GM12878 (cell line): ENCODE measurements around the gene KBTBD3. TPM values are rescaled to one million over a fixed set of nuclear protein-coding genes. Genes with fewer than 3 reads are reported as not detected.

ENCODE experiments used
- ATAC-seq: fragments of 200-7000 bp; cut with Tn5 transposase; 3 replicates; pipeline ENCODE4 v1.9.1; 2020; ENCODE audit warnings: mild to moderate bottlenecking, moderate library complexity
- BruUV-seq: library from RNA; stranded (reverse); fragments of 400-500 nt; replicated peaks from 2 replicates; lab custom pipeline; 2021; lab: Mats Ljungman, UMichigan
- CTCF ChIA-PET: fragments of 300-600 bp; sonication (Branson Sonifier 250); formaldehyde crosslinking; extraction: SDS; loops from one replicate; lab custom pipeline; 2021; ENCODE audit warnings: inconsistent platforms; lab: Yijun Ruan, JAX
- POLR2A ChIA-PET: fragments of 350-600 bp; formaldehyde crosslinking; extraction: SDS; loops from one replicate; lab custom pipeline; 2021; ENCODE audit warnings: inconsistent platforms; lab: Charles Lee
- RAD21 ChIA-PET: fragments of 300-600 bp; sonication (Branson Sonifier 250); formaldehyde crosslinking; loops from one replicate; lab custom pipeline; 2023; ENCODE audit warnings: antibody characterized with exemption; ENCODE audit not compliant: unreplicated experiment; lab: Charles Lee
- SMC1A ChIA-PET: fragments of 300-600 bp; sonication (Branson Sonifier 250); formaldehyde crosslinking; loops from one replicate; lab custom pipeline; 2023; ENCODE audit not compliant: unreplicated experiment, uncharacterized antibody; lab: Charles Lee
- DNase-seq: peaks from one replicate; pipeline ENCODE4 v3.0.0-alpha.2; 2011; ENCODE audit warnings: low read depth, low spot score
- FAIRE-seq: peaks from 3 replicates; lab custom pipeline; 2011; peaks lifted over from hg19 to GRCh38; lab: Jason Lieb, UNC
- H2AFZ ChIP-seq: 2 replicates; pipeline ENCODE4 v1.6.0; 2011; ENCODE audit warnings: low read depth, low read length, control low read depth; ENCODE audit not compliant: control insufficient read depth
- H3K27ac ChIP-seq: 2 replicates; pipeline ENCODE4 v1.5.1; 2011; ENCODE audit warnings: control low read depth; ENCODE audit not compliant: control insufficient read depth, insufficient read depth
- H3K27me3 ChIP-seq, 2 experiments: replicated peaks in 1 of 2; 2 replicates each; pipeline versions ENCODE4 v1.6.0 to v1.6.1; 2011; ENCODE audit warnings: low read length in 1 of 2; ENCODE audit not compliant: control insufficient read depth in 2 of 2, insufficient read depth in 2 of 2
- H3K36me3 ChIP-seq, 2 experiments: 2 replicates each; pipeline ENCODE4 v1.5.1; 2011; ENCODE audit warnings: low read length in 1 of 2; ENCODE audit not compliant: control insufficient read depth in 2 of 2, insufficient read depth in 2 of 2
- H3K4me1 ChIP-seq: 2 replicates; pipeline ENCODE4 v1.6.1; 2011; ENCODE audit warnings: mild to moderate bottlenecking, low read length, moderate library complexity, mixed read lengths; ENCODE audit not compliant: control insufficient read depth, insufficient read depth
- H3K4me2 ChIP-seq: 2 replicates; pipeline ENCODE4 v1.6.0; 2011; ENCODE audit warnings: control low read depth; ENCODE audit not compliant: control insufficient read depth, insufficient read depth
- H3K4me3 ChIP-seq: fragments of 200-600 bp; sonication (generic); 2 replicates; pipeline ENCODE4 v1.5.1; 2016
- H3K79me2 ChIP-seq: 2 replicates; pipeline ENCODE4 v1.6.0; 2011; ENCODE audit warnings: low read length; ENCODE audit not compliant: control insufficient read depth, insufficient read depth
- H3K9ac ChIP-seq: 2 replicates; pipeline ENCODE4 v1.8.0; 2011; ENCODE audit warnings: low read length, control low read depth, mixed read lengths; ENCODE audit not compliant: control insufficient read depth, insufficient read depth
- H3K9me3 ChIP-seq: replicated peaks from 3 replicates; pipeline ENCODE4 v1.5.1; 2011; ENCODE audit warnings: mild to moderate bottlenecking, low read length; ENCODE audit not compliant: control insufficient read depth, insufficient read depth
- H4K20me1 ChIP-seq: 2 replicates; pipeline ENCODE4 v1.6.0; 2011; ENCODE audit not compliant: control insufficient read depth, insufficient read depth
- LARP7 ChIP-seq: fragments of 450-650 bp; IDR thresholded peaks from 2 replicates; pipeline ENCODE4 v1.6.1; 2017; ENCODE audit warnings: mild to moderate bottlenecking
- SRF ChIP-seq, 2 experiments: IDR thresholded peaks; 2 replicates each; pipeline ENCODE4 v1.6.1; 2011; ENCODE audit warnings: low read depth in 2 of 2, low read length in 2 of 2, mild to moderate bottlenecking in 1 of 2, moderate library complexity in 1 of 2
- YBX1 ChIP-seq: fragments of 450-650 bp; IDR thresholded peaks from 2 replicates; pipeline ENCODE4 v1.6.1; 2016; ENCODE audit warnings: antibody characterized with exemption
- WGBS: methylation state at CpG from one replicate; pipeline ENCODE4 v1.1.6; 2016; ENCODE audit warnings: low lambda C conversion rate; ENCODE audit not compliant: insufficient replicate concordance, insufficient coverage; ENCODE audit errors: missing lambda C conversion rate; 5-methylcytosine and 5-hydroxymethylcytosine counted together
- in situ Hi-C: fragments of 300-500 bp; cut with MboI; formaldehyde crosslinking; loops from 9 replicates; pipeline ENCODE4 v1.14.3; 2018; ENCODE audit warnings: mixed read lengths
- intact Hi-C: fragments of 100-400 bp; cut with micrococcal nuclease; formaldehyde crosslinking; loops from one replicate; pipeline ENCODE4 v1.14.2; 2022; ENCODE audit not compliant: unreplicated experiment
- polyA plus RNA-seq, 11 experiments: library from polyadenylated mRNA; depleted of rRNA in 4 of 11; unstranded in 6 of 11; stranded (reverse) in 5 of 11; fragments of >200 nt; fragmentation: Nextera tagmentation in 4 of 11; fragmentation: Illumina TruSeq in 1 of 11; extraction: Ambion mirVana in 4 of 11; extraction: Trizol in 1 of 11; gene quantifications; 1 replicate in 1 of 11; 2 replicates in 10 of 11; pipeline versions ENCODE4 v1.2.1 to v1.2.3, GENCODE V29; 2011 to 2016; ENCODE audit warnings: inconsistent platforms in 2 of 11, missing spikeins in 2 of 11, low read depth in 1 of 11
- total RNA-seq, 4 experiments: library from RNA; depleted of rRNA in 3 of 4; stranded (reverse); fragments of >200 nt in 3 of 4; fragmentation: Illumina TruSeq in 1 of 4; extraction: Trizol in 1 of 4; gene quantifications; 2 replicates each; pipeline versions ENCODE4 v1.2.1 to v1.2.3, GENCODE V29; 2013 to 2021

KBTBD3 gene
- total and polyA plus RNA-seq, 10 of the 15 experiments (the other 5 are each of a cell fraction or from before 2014, with no cell fraction given) = 1.9 to 18.1 (median 8.4) TPM

GRCh38 chr11:106070606-106071005 lies 6.5 kb downstream of the KBTBD3 start:
- H3K4me3 ChIP-seq = no peak overlapping the region
- FAIRE-seq = no peak
- in situ Hi-C loops (no loop called here), intact Hi-C loops (no loop called here)
- RAD21 ChIA-PET = no interaction called here
- no peaks in the 10 kb centered on the region for H4K20me1 ChIP-seq
- no peaks in the 10 kb centered on the region for H3K79me2 ChIP-seq
- H3K36me3 ChIP-seq = no peaks in the 10 kb centered on the region
- H2AFZ ChIP-seq = no peak overlapping the region
- no peak overlapping the region for H3K9ac ChIP-seq
- CTCF ChIA-PET = interaction anchor here (1.4 to 1.9 kb wide), 2 partner anchors 9 to 17 kb away, joined by 4 to 6 read pairs; no protein-coding TSS in a partner anchor
- WGBS = 97% methylated on average over 3 of the region's 3 CpGs
- SMC1A ChIA-PET = interaction anchor here (0.9 to 1.3 kb wide), 6 partner anchors 10 to 62 kb away, joined by 3 to 7 read pairs (median 3); no protein-coding TSS in a partner anchor
- ATAC-seq = no peak
- BruUV-seq = no TSS peak
- DNase-seq = no peak
- no peaks in the 10 kb centered on the region for H3K27me3 ChIP-seq
- no peak overlapping the region for H3K4me2 ChIP-seq
- POLR2A ChIA-PET = no interaction called here
- H3K27ac ChIP-seq = no peak overlapping the region
- H3K9me3 ChIP-seq = no peaks in the 10 kb centered on the region
- H3K4me1 ChIP-seq = no peaks in the 10 kb centered on the region
- TF ChIP-seq LARP7 = no peak

- H3K9me3 ChIP-seq = no peaks in the 10 kb centered on the region; the same call in 2 of the 3 replicates
- ATAC-seq (peak; percentile 89), DNase-seq (no peak)
- no peaks in the 10 kb centered on the region for H3K36me3 ChIP-seq
- no TSS peak for BruUV-seq
- H3K4me3 ChIP-seq = no peak overlapping the region
- in situ Hi-C loops = no loop called here
- no peaks in the 10 kb centered on the region for H4K20me1 ChIP-seq
- RAD21 ChIA-PET = no interaction called here
- H3K79me2 ChIP-seq = no peaks in the 10 kb centered on the region
- H3K4me2 ChIP-seq = no peak overlapping the region
- POLR2A ChIA-PET = no interaction called here
- TF ChIP-seq SRF (IDR thresholded peaks at IDR 0.05; ENCODE audit: low read depth in 2 of 2, low read length in 2 of 2) (peak in 1 of 2 experiments; percentile 82; a peak in 2 of 4 replicates), YBX1 (no peak)
- TF ChIP-seq, all 136 proteins: peak for 1
- Histone ChIP-seq H3K27me3 (no peaks in the 10 kb centered on the region), H3K27ac (no peak overlapping the region), H2AFZ (no peak overlapping the region), H3K4me1 (peaks cover 7% of the 10 kb centered on the region; the same call in 1 of the 2 replicates), H3K9ac (no peak overlapping the region)
- intact Hi-C loops = no loop called here
- ChIA-PET SMC1A (interaction anchor here (0.8 to 2.4 kb wide), 4 partner anchors 11 to 18 kb away, joined by 3 to 9 read pairs (median 6); partner anchors contain the start of genes AASDHPPT and KBTBD3), CTCF (interaction anchor here (0.8 kb wide), 1 partner anchor 18 kb away, joined by 3 read pairs; no protein-coding TSS in a partner anchor)
- no peak for FAIRE-seq
Observed at GRCh38 chr11:106063009-106063408, 14.1 kb downstream of the KBTBD3 start.
